HL-60 (cell line): ENCODE data around the gene MAU2.

Experiments
- DNase-seq, 2 experiments: peaks; one replicate each; pipeline ENCODE4 v3.0.0-alpha.2; 2010 to 2020; ENCODE audit warnings: low read depth in 1 of 2, low spot score in 1 of 2
- H3K27ac ChIP-seq: fragments of 250-450 bp; sonication (Bioruptor Pico); replicated peaks from 2 replicates; pipeline ENCODE4 v1.5.1; 2020; ENCODE audit warnings: mild to moderate bottlenecking, moderate library complexity
- H3K27me3 ChIP-seq: fragments of 250-450 bp; sonication (Bioruptor Pico); 2 replicates; pipeline ENCODE4 v1.5.1; 2021; ENCODE audit warnings: mild to moderate bottlenecking, moderate library complexity; ENCODE audit not compliant: insufficient read depth, poor library complexity, severe bottlenecking
- H3K4me3 ChIP-seq: replicated peaks from 2 replicates; pipeline ENCODE4 v1.5.1; 2011; ENCODE audit warnings: mild to moderate bottlenecking, control low read depth, low read length; ENCODE audit not compliant: insufficient read depth
- CTCF ChIP-seq: IDR thresholded peaks from one replicate; pipeline ENCODE4 v1.5.1; 2011; ENCODE audit warnings: low read length, control low read depth, inconsistent platforms; ENCODE audit not compliant: insufficient read depth
- GABPA ChIP-seq: IDR thresholded peaks from 2 replicates; pipeline ENCODE4 v1.6.1; 2012; ENCODE audit warnings: low read depth
- POLR2AphosphoS5 ChIP-seq: IDR thresholded peaks from 2 replicates; pipeline ENCODE4 v1.6.1; 2012; ENCODE audit warnings: low read depth
- REST ChIP-seq: IDR thresholded peaks from 2 replicates; pipeline ENCODE4 v1.6.1; 2012; ENCODE audit warnings: low read depth; ENCODE audit not compliant: insufficient replicate concordance
- SPI1 ChIP-seq: IDR thresholded peaks from 2 replicates; pipeline ENCODE4 v1.6.1; 2012; ENCODE audit warnings: low read depth, mild to moderate bottlenecking, borderline replicate concordance

MAU2 gene

GRCh38 chr19:19280561-19280960, 40.1 kb upstream of the MAU2 start:
- DNase-seq: no peak
- no peaks in the 10 kb centered on the region for H3K27me3 ChIP-seq
- H3K27ac ChIP-seq: no peak overlapping the region
- no peak for TF ChIP-seq CTCF
- TF ChIP-seq GABPA: no peak
- no peak for TF ChIP-seq REST
- TF ChIP-seq SPI1: no peak
- TF ChIP-seq POLR2AphosphoS5: no peak
- H3K4me3 ChIP-seq: no peak overlapping the region

GRCh38 chr19:19285686-19286085, 34.9 kb upstream of the MAU2 start:
- H3K27me3 ChIP-seq: no peaks in the 10 kb centered on the region
- TF ChIP-seq POLR2AphosphoS5: no peak
- TF ChIP-seq SPI1: no peak
- TF ChIP-seq REST: no peak
- no peak for TF ChIP-seq CTCF
- no peak for TF ChIP-seq GABPA

GRCh38 chr19:19292607-19293006, 28.0 kb upstream of the MAU2 start:
- Histone ChIP-seq H3K27me3 (no peaks in the 10 kb centered on the region), H3K27ac (no peak overlapping the region), H3K4me3 (no peak overlapping the region)
- no peak for TF ChIP-seq POLR2AphosphoS5
- no peak for DNase-seq

More at GRCh38 chr19:19285686-19286085, 34.9 kb upstream of the MAU2 start:
- H3K4me3 ChIP-seq: no peak overlapping the region
- DNase-seq: no peak
- no peak overlapping the region for H3K27ac ChIP-seq

- Histone ChIP-seq H3K27ac (no peak overlapping the region), H3K27me3 (no peaks in the 10 kb centered on the region), H3K4me3 (no peak overlapping the region)
- no peak for DNase-seq
- no peak for TF ChIP-seq POLR2AphosphoS5
- no peak for TF ChIP-seq GABPA
- no peak for TF ChIP-seq CTCF
- TF ChIP-seq SPI1: no peak
- no peak for TF ChIP-seq REST
Measured at GRCh38 chr19:19294914-19295313, 25.7 kb upstream of the MAU2 start.
